Lung (tissue), 12 donors: ENCODE measurements around the gene BBLN. TPM values are rescaled to one million over a fixed set of nuclear protein-coding genes. Genes with fewer than 3 reads are reported as not detected.

Experiments used
- ATAC-seq: fragments of 200-7000 bp; cut with Tn5 transposase; one replicate; pipeline ENCODE4 v1.9.1; 2020; ENCODE audit warnings: moderate number of reproducible peaks; ENCODE audit not compliant: insufficient read depth, low FRiP score
- DNase-seq, 3 donors: peaks; one replicate each; pipeline ENCODE4 v3.0.0-alpha.2; 2013 to 2017
- H3K27ac ChIP-seq, 2 donors: one replicate each; pipeline ENCODE4 v1.5.1; 2013; ENCODE audit warnings: mild to moderate bottlenecking in 2 of 2, moderate library complexity in 2 of 2, control low read depth in 1 of 2, inconsistent platforms in 1 of 2, low read depth in 1 of 2, low read length in 1 of 2
- H3K27me3 ChIP-seq, 3 donors: one replicate each; pipeline ENCODE4 v1.5.1; 2013; ENCODE audit warnings: low read length in 2 of 3; ENCODE audit not compliant: control insufficient read depth in 3 of 3, insufficient read depth in 3 of 3
- H3K36me3 ChIP-seq, 4 donors: one replicate each; pipeline ENCODE4 v1.5.1; 2013; ENCODE audit warnings: low read length in 4 of 4, mild to moderate bottlenecking in 1 of 4, moderate library complexity in 1 of 4; ENCODE audit not compliant: control insufficient read depth in 4 of 4, insufficient read depth in 4 of 4
- H3K4me1 ChIP-seq, 5 donors: one replicate each; pipeline ENCODE4 v1.5.1; 2013; ENCODE audit warnings: low read length in 5 of 5, mild to moderate bottlenecking in 2 of 5, moderate library complexity in 1 of 5; ENCODE audit not compliant: control insufficient read depth in 5 of 5, insufficient read depth in 5 of 5
- H3K4me3 ChIP-seq: one replicate; pipeline ENCODE4 v1.5.1; 2013; ENCODE audit warnings: mild to moderate bottlenecking, control low read depth, moderate library complexity
- H3K9ac ChIP-seq, 2 donors: one replicate each; pipeline ENCODE4 v1.5.1; 2013; ENCODE audit warnings: low read length in 2 of 2, control low read depth in 1 of 2; ENCODE audit not compliant: insufficient read depth in 1 of 2
- H3K9me3 ChIP-seq, 4 donors: one replicate each; pipeline ENCODE4 v1.5.1; 2013; ENCODE audit warnings: low read length in 3 of 4, mild to moderate bottlenecking in 1 of 4, moderate library complexity in 1 of 4; ENCODE audit not compliant: control insufficient read depth in 4 of 4, insufficient read depth in 3 of 4
- WGBS, 2 donors: extraction: QIAGEN DNeasy Blood & Tissue Kit; methylation state at CpG; one replicate each; pipeline ENCODE4 v1.1.7; 2013; 5-methylcytosine and 5-hydroxymethylcytosine counted together
- polyA plus RNA-seq, 2 donors: library from polyadenylated mRNA; stranded (reverse); fragments of 200-250 nt; gene quantifications; one replicate each; pipeline ENCODE4 v1.2.1, GENCODE V29; 2013
- total RNA-seq, 2 donors: library from RNA; depleted of rRNA in 1 of 2; stranded (reverse); fragments of >200 nt in 1 of 2; gene quantifications; one replicate each; pipeline ENCODE4 v1.2.1, GENCODE V29; 2014 to 2021
- TF ChIP-seq, protein P1 (sequence below): IDR thresholded peaks from 2 replicates; pipeline ENCODE4 v1.5.1; 2012; ENCODE audit warnings: mild to moderate bottlenecking; ENCODE audit errors: control extremely low read depth, extremely low read depth
- donor health status: control.
- donor health status: control.
- donor health status: Bipolar disorder and iron deficiency.
- donor health status: healthy.
- donor health status: DM: yes; HTN: yes; CAD: no.

The BBLN gene
- total and polyA plus RNA-seq, 4 donors = 19.2 to 138 (median 61.6) TPM

DNA sequence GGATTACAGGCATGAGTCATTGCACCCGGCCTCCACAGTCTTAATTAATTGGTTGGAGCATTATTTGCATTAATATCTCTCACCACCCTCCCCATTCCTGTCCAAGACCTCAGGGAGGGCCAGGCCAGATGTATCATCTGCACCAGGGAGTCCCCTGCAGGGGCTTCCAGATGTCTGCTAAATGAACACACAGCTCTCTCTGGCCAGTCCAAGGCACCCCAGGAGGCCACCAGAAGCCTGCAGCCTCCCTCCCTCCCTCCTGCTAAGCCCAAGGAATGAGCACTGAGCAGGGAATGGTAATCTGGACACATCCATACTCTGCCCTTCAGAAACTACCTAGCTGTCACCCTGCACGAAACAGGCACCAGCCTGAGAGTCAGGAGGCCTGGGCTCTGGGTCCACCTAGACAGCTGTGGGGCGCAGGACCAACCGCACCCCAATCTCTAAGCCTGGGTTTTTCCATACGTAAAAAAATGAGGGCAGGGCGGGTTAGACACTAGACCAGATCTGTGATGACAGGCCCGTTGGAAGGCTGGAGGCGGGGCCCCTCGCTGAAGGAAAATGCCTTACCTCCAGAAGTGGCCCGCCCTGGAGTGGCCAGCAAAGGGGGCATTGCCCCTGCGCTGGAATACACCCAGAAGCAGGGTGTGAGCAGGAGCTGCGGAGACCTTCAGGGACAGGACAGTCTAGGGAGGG is 23.0 kb downstream of the BBLN start:
- TF ChIP-seq, protein P1, sequence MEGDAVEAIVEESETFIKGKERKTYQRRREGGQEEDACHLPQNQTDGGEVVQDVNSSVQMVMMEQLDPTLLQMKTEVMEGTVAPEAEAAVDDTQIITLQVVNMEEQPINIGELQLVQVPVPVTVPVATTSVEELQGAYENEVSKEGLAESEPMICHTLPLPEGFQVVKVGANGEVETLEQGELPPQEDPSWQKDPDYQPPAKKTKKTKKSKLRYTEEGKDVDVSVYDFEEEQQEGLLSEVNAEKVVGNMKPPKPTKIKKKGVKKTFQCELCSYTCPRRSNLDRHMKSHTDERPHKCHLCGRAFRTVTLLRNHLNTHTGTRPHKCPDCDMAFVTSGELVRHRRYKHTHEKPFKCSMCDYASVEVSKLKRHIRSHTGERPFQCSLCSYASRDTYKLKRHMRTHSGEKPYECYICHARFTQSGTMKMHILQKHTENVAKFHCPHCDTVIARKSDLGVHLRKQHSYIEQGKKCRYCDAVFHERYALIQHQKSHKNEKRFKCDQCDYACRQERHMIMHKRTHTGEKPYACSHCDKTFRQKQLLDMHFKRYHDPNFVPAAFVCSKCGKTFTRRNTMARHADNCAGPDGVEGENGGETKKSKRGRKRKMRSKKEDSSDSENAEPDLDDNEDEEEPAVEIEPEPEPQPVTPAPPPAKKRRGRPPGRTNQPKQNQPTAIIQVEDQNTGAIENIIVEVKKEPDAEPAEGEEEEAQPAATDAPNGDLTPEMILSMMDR = no peak
- Histone ChIP-seq H3K9ac (no peak overlapping the region), H3K9me3 (peaks cover 0 to 6% (median 0%) of the 10 kb centered on the region in 4 donors), H3K4me3 (no peak overlapping the region), H3K36me3 (peaks cover 22 to 55% (median 50%) of the 10 kb centered on the region in 4 donors), H3K27ac (no peak overlapping the region), H3K27me3 (no peaks in the 10 kb centered on the region), H3K4me1 (peaks cover 0 to 2% (median 0%) of the 10 kb centered on the region in 5 donors)
- ATAC-seq = no peak
- no peak for DNase-seq
- WGBS, 2 donors = 94 to 96% methylated on average over 12 of the region's 12 CpGs

DNA sequence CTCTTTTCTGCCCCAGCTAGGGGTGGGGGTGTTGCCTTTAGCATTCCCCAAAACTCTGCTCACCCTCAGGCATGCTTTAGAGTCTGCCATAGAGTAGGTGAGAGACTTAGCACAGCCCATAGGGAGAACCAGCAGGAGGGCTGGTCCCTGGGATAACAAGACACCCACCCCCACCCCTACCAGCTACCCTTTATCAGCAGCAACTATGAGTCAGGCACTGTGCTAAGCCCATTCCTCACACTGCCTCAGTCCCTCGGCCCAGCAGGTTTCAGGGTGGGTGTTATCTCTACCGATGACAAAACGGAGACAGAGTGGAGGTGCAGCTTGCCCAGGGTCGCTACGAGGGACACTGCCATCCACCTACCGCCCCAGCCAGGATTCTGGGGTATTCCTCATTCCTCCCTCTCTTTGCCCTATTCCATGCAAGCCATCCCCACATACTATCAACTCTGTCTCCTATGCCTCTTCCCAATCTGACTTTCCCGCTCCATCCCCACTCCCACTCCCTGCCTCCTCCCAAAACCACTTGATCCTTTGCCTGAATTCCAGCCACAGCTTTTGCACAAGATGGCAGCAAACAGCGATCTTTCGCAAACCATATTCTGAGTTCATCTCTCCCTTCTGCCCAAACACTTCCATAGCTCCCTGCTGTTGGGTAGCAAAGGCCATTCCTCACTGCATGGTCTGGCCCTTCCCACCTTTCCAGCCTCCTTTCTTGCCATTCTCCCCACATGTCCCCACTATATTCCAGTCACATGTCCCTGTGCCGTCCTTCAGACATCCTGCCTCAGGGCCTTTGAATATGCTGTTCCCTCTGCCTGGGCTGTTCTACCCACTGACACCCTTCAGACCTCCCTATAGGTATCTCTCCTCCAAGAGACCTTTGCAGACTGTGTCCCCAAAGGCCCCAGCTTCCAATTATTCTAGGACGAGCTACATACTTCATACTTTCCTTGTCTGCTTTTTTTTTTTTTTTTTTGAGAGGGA is 26.2 kb downstream of the BBLN start:
- H3K27me3 ChIP-seq = no peaks in the 10 kb centered on the region
- WGBS, 2 donors = 95 to 99% methylated on average over 11 of the region's 11 CpGs
- no peak overlapping the region for H3K9ac ChIP-seq
- peaks cover 5 to 36% (median 28%) of the 10 kb centered on the region in 4 donors for H3K36me3 ChIP-seq
- DNase-seq = no peak
- H3K27ac ChIP-seq = no peak overlapping the region
- H3K9me3 ChIP-seq = no peaks in the 10 kb centered on the region
- no peak overlapping the region for H3K4me3 ChIP-seq
- TF ChIP-seq, protein P1 = no peak
- ATAC-seq = no peak
- peaks cover 0 to 12% (median 6%) of the 10 kb centered on the region in 5 donors for H3K4me1 ChIP-seq

DNA sequence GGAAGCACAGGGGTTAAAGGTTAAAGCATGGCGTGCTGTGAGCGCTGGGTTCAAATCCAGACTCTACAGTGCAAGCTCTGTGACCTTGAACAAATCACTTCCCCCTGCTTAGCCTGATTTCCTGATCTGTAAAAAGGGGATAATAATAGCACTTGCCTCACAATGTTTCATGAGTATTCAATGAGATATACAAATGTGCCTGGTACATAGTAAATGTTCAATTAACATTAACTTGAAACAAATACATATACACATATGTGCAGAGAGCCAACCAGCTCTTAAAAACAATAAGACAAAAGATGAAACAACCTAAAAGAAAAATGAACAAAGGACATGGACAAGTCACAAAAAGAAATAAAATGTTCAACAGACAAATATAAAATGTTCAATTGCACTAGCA is 27.3 kb downstream of the BBLN start:
- no peak for ATAC-seq
- no peak overlapping the region for H3K9ac ChIP-seq
- H3K27ac ChIP-seq = no peak overlapping the region
- no peaks in the 10 kb centered on the region for H3K27me3 ChIP-seq
- 94 to 98% methylated on average over 2 of the region's 2 CpGs for WGBS, 2 donors
- H3K36me3 ChIP-seq = peaks cover 5 to 34% (median 27%) of the 10 kb centered on the region in 4 donors
- H3K9me3 ChIP-seq = no peaks in the 10 kb centered on the region
- H3K4me1 ChIP-seq = peaks cover 0 to 12% (median 6%) of the 10 kb centered on the region in 5 donors
- DNase-seq = no peak
- H3K4me3 ChIP-seq = no peak overlapping the region
- TF ChIP-seq, protein P1 = no peak
